ENCODE data around the gene RMP24. TPM values are rescaled to one million over a fixed set of nuclear protein-coding genes. Genes with fewer than 3 reads are reported as not detected.
"Not testable (repeated sequence)": the region's sequence is repeated elsewhere in the genome, so short reads cannot be mapped to it uniquely, and the experiment has no call there.

Gene RMP24

DNA sequence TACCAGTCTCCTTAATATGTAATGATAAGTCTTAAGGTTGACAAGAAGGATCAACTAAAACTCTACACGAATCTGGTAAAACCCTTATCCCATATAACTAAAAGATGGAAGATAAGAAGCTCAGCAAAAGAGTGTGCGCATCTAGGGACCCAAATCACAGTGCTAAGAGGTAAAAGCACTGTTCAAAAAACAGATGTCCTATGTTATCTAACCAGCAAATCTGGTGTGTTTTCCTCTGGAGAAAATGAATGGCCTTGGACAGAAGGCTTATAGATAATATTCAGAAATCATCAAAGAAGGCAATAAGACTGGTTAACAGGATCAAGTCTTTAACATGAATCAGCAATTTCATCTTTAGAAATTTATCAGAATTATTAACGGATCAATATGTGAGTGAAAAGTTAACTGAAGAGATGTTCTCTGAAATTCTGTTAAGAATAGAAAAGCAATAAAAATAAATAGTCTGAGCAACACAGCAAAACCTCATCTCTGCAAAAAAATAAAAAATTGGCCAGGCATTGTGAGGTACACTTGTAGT is 47.8 kb downstream of the RMP24 start:
- H3K27me3 ChIP-seq (replicated peaks; ENCODE audit: insufficient read depth) = no peaks in the 10 kb centered on the region

DNA sequence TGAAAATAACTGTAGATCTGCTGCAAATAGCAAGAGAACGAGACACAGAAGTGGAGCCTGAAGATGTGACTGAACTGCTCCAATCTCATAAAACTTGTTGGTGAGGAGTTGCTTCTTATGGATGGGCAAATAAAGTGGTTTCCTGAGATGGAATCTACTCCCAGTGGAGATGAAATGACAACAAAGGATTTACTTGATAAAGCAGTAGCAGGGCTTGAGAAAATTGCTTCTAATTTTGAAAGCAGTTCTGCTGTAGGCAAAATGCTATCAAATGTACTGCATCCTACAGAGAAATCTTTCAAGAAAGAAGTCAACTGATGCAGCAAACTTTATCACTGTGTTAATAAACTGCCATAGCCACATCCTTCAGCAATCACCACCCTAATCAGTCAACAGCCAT is 50.9 kb downstream of the RMP24 start:
- ATAC-seq (ENCODE audit: insufficient number of reproducible peaks, low FRiP score, low read depth) (no peak), DNase-seq (ENCODE audit: low spot score) (no peak)
- Histone ChIP-seq H3K27ac (no peak overlapping the region), H3K4me3 (no peak overlapping the region), H3K27me3 (replicated peaks; ENCODE audit: insufficient read depth) (no peaks in the 10 kb centered on the region), H3K9me3 (no peaks in the 10 kb centered on the region), H3K36me3 (peaks cover 3% of the 10 kb centered on the region), H3K4me1 (ENCODE audit: control insufficient read depth in 1 of 2, low read depth in 2 of 2) (no peaks in the 10 kb centered on the region)
- TF ChIP-seq, protein P1, sequence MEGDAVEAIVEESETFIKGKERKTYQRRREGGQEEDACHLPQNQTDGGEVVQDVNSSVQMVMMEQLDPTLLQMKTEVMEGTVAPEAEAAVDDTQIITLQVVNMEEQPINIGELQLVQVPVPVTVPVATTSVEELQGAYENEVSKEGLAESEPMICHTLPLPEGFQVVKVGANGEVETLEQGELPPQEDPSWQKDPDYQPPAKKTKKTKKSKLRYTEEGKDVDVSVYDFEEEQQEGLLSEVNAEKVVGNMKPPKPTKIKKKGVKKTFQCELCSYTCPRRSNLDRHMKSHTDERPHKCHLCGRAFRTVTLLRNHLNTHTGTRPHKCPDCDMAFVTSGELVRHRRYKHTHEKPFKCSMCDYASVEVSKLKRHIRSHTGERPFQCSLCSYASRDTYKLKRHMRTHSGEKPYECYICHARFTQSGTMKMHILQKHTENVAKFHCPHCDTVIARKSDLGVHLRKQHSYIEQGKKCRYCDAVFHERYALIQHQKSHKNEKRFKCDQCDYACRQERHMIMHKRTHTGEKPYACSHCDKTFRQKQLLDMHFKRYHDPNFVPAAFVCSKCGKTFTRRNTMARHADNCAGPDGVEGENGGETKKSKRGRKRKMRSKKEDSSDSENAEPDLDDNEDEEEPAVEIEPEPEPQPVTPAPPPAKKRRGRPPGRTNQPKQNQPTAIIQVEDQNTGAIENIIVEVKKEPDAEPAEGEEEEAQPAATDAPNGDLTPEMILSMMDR (IDR thresholded peaks at IDR 0.05) = no peak

More for the DNA sequence above, 47.8 kb downstream of the RMP24 start:
- ATAC-seq (ENCODE audit: insufficient number of reproducible peaks, low FRiP score, low read depth) = no peak
- H3K27ac ChIP-seq = no peak overlapping the region
- no peaks in the 10 kb centered on the region for H3K9me3 ChIP-seq
- no peak overlapping the region for H3K4me3 ChIP-seq
- TF ChIP-seq, protein P1 (IDR thresholded peaks at IDR 0.05) = no peak
- no peaks in the 10 kb centered on the region for H3K4me1 ChIP-seq (ENCODE audit: control insufficient read depth in 1 of 2, low read depth in 2 of 2)
- DNase-seq (ENCODE audit: low spot score) = no peak
- H3K36me3 ChIP-seq = peaks cover 3% of the 10 kb centered on the region

DNA sequence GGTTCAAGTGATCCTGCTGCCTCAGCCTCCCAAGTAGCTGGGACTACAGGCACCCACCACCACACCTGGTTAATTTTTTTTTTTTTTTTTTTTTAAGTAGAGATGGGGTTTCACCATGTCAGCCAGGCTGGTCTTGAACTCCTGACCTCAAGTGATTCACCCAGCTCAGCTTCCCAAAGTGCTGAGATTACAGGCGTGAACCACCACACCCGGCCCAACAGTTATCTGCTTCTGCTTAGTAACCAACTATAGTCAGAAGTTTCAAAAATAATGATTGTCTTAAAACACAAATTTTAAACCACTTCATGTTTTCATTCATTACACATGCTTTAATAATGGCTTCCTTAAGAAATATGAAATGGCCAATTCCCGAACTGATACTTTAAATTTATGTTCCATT is 51.8 kb downstream of the RMP24 start:
- not testable (repeated sequence) for DNase-seq (ENCODE audit: low spot score); H3K36me3 ChIP-seq; H3K4me3 ChIP-seq; H3K9me3 ChIP-seq; H3K4me1 ChIP-seq (ENCODE audit: control insufficient read depth in 1 of 2, low read depth in 2 of 2); H3K27ac ChIP-seq; H3K27me3 ChIP-seq (replicated peaks; ENCODE audit: insufficient read depth); ATAC-seq (ENCODE audit: insufficient number of reproducible peaks, low FRiP score, low read depth)

DNA sequence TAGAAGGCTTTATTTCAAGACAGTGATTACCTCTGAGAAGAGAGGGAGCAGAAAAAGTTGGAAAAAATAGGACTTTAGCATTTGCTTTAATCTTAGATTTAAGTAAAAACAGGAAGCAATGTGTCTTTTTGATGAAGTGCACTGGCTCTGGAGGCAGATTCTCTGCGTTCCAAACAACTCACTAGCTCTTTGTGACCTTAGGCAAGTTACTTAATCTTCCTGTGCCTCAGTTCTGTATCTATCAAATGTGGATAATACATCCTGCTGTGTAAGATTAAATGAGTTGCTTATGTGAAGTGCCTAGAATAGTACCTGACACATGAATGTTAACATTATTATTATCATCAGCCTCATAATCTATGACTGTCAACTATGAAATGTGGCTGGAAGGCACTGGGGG is 52.5 kb downstream of the RMP24 start:
- no peaks in the 10 kb centered on the region for H3K9me3 ChIP-seq
- no peak overlapping the region for H3K27ac ChIP-seq
- TF ChIP-seq, protein P1 (IDR thresholded peaks at IDR 0.05) = no peak
- DNase-seq (ENCODE audit: low spot score) (no peak), ATAC-seq (ENCODE audit: insufficient number of reproducible peaks, low FRiP score, low read depth) (no peak)
- peaks cover 3% of the 10 kb centered on the region for H3K36me3 ChIP-seq
- no peaks in the 10 kb centered on the region for H3K4me1 ChIP-seq (ENCODE audit: control insufficient read depth in 1 of 2, low read depth in 2 of 2)
- no peaks in the 10 kb centered on the region for H3K27me3 ChIP-seq (replicated peaks; ENCODE audit: insufficient read depth)
- no peak overlapping the region for H3K4me3 ChIP-seq

DNA sequence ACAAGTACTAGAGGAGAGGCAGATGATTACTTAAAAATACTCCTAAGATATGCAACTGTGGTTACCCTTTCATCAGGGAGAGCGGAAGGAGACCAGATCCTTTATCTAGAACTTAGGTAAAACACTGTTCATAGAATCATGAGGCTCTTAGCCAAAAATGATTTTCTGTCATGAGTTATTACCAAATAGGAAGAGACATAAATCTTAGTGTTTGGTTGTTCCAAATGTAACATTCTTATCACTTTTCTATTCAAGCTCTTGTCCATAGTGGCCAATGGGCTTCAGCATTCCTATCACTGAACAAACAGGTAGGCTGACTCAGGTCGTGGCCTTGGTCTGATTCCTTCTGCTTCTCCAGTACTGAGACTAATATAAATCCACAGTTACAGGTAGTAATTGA is 56.4 kb downstream of the RMP24 start:
- H3K36me3 ChIP-seq = no peaks in the 10 kb centered on the region
- no peak for ATAC-seq (ENCODE audit: insufficient number of reproducible peaks, low FRiP score, low read depth)

More for the DNA sequence above, 56.4 kb downstream of the RMP24 start:
- no peak overlapping the region for H3K27ac ChIP-seq
- TF ChIP-seq, protein P1 (IDR thresholded peaks at IDR 0.05) = no peak
- no peaks in the 10 kb centered on the region for H3K27me3 ChIP-seq (replicated peaks; ENCODE audit: insufficient read depth)
- H3K4me3 ChIP-seq = no peak overlapping the region
- peaks cover 4 to 6% of the 10 kb centered on the region in 2 donors for H3K4me1 ChIP-seq (ENCODE audit: control insufficient read depth in 1 of 2, low read depth in 2 of 2)
- no peak for DNase-seq (ENCODE audit: low spot score)
- no peaks in the 10 kb centered on the region for H3K9me3 ChIP-seq

Other genes with a start within 250 kb of the RMP24 start
- gene RPRD1A, start 94.9 kb downstream of the RMP24 start, total RNA-seq = 10 to 100 TPM; 49.8 to 64.9 TPM
- 10 to 100 TPM; 27.6 to 42.2 TPM for gene SLC39A6, start 156.7 kb downstream of the RMP24 start, total RNA-seq
- gene ELP2, start 157.2 kb downstream of the RMP24 start, total RNA-seq = 10 to 100 TPM; 59.0 to 66.6 TPM
- 1 to 10 TPM; 2.0 to 2.8 TPM for gene MOCOS, start 214.8 kb downstream of the RMP24 start, total RNA-seq